ENCODE measurements around the gene SLC38A10.

DNA sequence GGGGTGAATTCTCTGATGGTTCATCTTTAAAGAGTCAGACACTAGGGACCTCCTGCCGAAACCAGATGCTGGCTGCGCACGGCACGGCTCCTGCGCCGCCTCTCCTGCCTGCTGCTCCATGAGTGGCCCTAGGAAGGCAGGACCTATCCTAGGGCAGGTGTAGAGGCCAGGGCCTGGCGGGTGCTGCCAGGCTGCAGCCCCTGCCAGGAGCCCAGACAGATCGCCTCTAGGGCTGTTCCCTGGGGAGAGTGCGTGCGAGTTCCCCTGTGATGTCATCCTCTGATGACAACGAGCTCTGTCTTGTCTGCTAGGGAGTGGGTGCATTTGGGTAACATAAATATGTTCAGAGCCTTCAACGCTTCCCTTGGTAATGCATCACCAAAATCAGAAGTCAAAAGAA, 23.9 kb downstream of the SLC38A10 start:
- no peak for TF ChIP-seq CTCF (IDR thresholded peaks at IDR 0.05 in 2 of 3, conservative IDR thresholded peaks at IDR 0.05 in 1 of 3; ENCODE audit: borderline replicate concordance in 1 of 3, insufficient read depth in 1 of 3, low read depth in 2 of 3, low read length in 2 of 3)
- TF ChIP-seq POLR2AphosphoS5 (IDR thresholded peaks at IDR 0.05; ENCODE audit: low read depth, low read length): no peak
- no peak for TF ChIP-seq TCF7L2 (IDR thresholded peaks at IDR 0.05; ENCODE audit: borderline replicate concordance, extremely low read depth, insufficient read depth, insufficient read length)
- no peak for TF ChIP-seq POLR2A (IDR thresholded peaks at IDR 0.05; ENCODE audit: borderline replicate concordance, extremely low read depth, insufficient read depth, insufficient read length)
- TF ChIP-seq EZH2phosphoT487 (IDR thresholded peaks at IDR 0.05; ENCODE audit: borderline replicate concordance): no peak
- TF ChIP-seq, protein P1, sequence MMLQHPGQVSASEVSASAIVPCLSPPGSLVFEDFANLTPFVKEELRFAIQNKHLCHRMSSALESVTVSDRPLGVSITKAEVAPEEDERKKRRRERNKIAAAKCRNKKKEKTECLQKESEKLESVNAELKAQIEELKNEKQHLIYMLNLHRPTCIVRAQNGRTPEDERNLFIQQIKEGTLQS (IDR thresholded peaks at IDR 0.05): no peak
- TF ChIP-seq SRF (IDR thresholded peaks at IDR 0.05; ENCODE audit: low read depth): no peak
- TF ChIP-seq, protein P2, sequence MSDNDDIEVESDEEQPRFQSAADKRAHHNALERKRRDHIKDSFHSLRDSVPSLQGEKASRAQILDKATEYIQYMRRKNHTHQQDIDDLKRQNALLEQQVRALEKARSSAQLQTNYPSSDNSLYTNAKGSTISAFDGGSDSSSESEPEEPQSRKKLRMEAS (IDR thresholded peaks at IDR 0.05): no peak
